GM12873 (cell line): Measurements from ENCODE around the gene ASB9.

Source experiments
- CTCF ChIP-seq: IDR thresholded peaks from 2 replicates; pipeline ENCODE4 v1.5.1; 2012; ENCODE audit warnings: low read depth, mild to moderate bottlenecking, moderate library complexity, low read length, control low read depth; ENCODE audit not compliant: insufficient read depth; ENCODE audit errors: missing control alignments

The ASB9 gene

DNA sequence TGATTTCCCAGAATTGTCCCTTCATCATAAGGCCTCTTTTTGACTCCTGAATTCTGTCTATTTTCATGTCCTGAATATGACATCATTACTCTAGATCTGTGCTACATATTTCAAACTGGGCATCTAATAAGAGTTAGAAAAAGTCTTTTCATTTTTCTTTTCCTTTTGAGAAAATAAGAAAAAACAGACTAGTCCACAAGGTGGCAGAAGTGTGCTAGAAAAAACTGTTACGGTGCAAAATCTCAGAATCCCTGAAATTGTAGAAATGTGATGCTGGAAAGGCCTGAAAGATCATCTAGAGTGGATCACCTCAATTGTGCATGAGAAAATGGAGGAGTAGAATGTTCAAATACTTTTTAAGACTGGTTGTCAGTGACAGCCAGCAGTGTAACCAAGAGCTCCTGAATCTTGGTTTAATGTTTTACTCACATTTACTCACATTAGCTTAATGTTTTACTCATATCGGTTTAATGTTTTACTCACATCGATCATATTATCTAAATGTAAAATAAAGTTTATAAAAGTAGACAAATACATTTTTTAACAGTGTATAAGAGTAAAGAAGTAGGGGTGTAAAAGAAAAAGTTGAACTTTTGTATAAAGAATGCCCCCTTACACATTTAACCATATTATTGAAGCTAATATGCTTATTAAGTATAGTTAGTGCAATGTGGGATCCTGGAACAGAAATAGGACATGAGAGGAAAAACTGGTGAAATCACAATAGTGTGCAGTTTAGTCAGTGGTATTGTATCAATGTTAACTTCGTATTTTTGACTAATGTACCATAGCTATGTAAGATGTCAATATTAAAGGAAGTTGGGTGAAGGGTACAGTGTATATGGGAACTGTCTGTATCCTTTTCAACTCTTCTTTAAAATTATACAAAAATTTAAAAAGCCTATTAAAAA, 30.3 kb upstream of the ASB9 start:
- TF ChIP-seq CTCF = peak; percentile 55

DNA sequence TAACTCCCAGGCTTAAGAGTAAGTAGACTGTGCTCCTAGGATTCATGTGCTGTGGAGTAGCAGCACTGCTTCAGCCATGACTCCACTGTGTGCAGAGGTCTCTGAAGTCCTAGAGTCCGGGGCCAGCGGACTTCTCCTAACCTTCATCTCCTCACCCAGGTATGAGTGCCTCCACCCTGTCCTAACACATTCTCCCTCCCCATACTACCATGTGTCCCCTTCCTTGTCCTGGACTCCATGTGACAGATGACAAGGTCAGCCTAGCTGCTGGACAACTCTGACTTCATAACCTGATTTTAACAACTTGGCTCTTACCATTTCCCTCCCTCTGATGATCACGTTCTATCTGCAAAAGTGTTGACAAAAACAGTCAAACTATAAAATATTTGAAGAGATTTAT, 28.9 kb upstream of the ASB9 start:
- no peak for TF ChIP-seq CTCF

- TF ChIP-seq CTCF = no peak
Observed at GRCh38 chrX:15298201-15298600, 28.3 kb upstream of the ASB9 start.

GRCh38 chrX:15293451-15293850, 23.6 kb upstream of the ASB9 start:
- no peak for TF ChIP-seq CTCF

- no peak for TF ChIP-seq CTCF
Observed at GRCh38 chrX:15292861-15293260, 23.0 kb upstream of the ASB9 start.

GRCh38 chrX:15277604-15278003, 7.7 kb upstream of the ASB9 start:
- TF ChIP-seq CTCF = no peak

DNA sequence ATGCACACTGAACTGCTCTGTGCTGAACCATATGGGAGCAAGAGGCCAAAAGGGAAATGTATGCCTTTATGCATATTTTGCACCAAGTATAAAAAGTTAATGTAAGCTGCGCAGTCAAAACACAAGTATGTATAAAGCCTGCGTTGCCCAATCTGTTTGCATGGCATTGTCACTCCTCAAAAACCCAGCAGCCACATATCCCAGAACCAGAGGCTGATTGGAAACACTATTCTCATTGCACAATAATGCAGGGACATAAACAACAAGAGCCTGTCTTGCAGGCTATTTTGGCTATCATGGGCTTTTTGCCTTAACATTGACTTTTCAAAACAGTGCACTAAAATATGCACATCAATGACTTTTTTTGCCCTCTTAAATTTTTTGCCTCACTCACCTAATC, 5.1 kb upstream of the ASB9 start:
- TF ChIP-seq CTCF = no peak
